Sigmoid colon (tissue), 7 donors: ENCODE data around the gene MITD1. TPM values are rescaled to one million over a fixed set of nuclear protein-coding genes. Genes with fewer than 3 reads are reported as not detected.
"Not testable (repeated sequence)": the region's sequence is repeated elsewhere in the genome, so short reads cannot be mapped to it uniquely, and the experiment has no call there.

Experiments used
- DNase-seq: peaks from one replicate; pipeline ENCODE4 v3.0.0-alpha.2; 2019
- H3K27ac ChIP-seq, 4 donors: fragments of 200-600 bp; sonication (generic); one replicate each; pipeline ENCODE4 v1.5.1; 2016 to 2019; ENCODE audit warnings: mild to moderate bottlenecking in 1 of 4
- H3K27me3 ChIP-seq, 3 donors: fragments of 200-600 bp; sonication (generic); one replicate each; pipeline ENCODE4 v1.5.1; 2019; ENCODE audit warnings: mild to moderate bottlenecking in 1 of 3
- H3K36me3 ChIP-seq, 4 donors: fragments of 200-600 bp; sonication (generic); one replicate each; pipeline ENCODE4 v1.5.1; 2016 to 2019
- H3K4me1 ChIP-seq, 4 donors: fragments of 200-600 bp; sonication (generic); one replicate each; pipeline ENCODE4 v1.5.1; 2017 to 2019
- H3K4me3 ChIP-seq, 4 donors: fragments of 200-600 bp; sonication (generic); one replicate each; pipeline ENCODE4 v1.5.1; 2017 to 2019; ENCODE audit warnings: mild to moderate bottlenecking in 2 of 4, moderate library complexity in 1 of 4
- H3K9me3 ChIP-seq, 4 donors: fragments of 200-600 bp in 3 of 4; sonication (generic) in 3 of 4; one replicate each; pipeline versions ENCODE4 v1.5.1 to v1.6.1; 2013 to 2019
- EP300 ChIP-seq, 4 donors: sonication (generic); formaldehyde crosslinking; IDR thresholded peaks; one replicate each; pipeline ENCODE4 v1.6.1; 2017; ENCODE audit warnings: antibody characterized with exemption in 4 of 4
- POLR2A ChIP-seq, 2 donors: fragments of 450-650 bp; IDR thresholded peaks; one replicate each; pipeline ENCODE4 v1.6.1; 2016; ENCODE audit warnings: antibody characterized with exemption in 2 of 2, mild to moderate bottlenecking in 2 of 2, moderate library complexity in 2 of 2
- POLR2AphosphoS5 ChIP-seq, 4 donors: sonication (generic); formaldehyde crosslinking; IDR thresholded peaks; one replicate each; pipeline ENCODE4 v1.6.1; 2017; ENCODE audit warnings: antibody characterized with exemption in 4 of 4
- WGBS, 2 donors: extraction: QIAGEN DNeasy Blood & Tissue Kit; methylation state at CpG; one replicate each; pipeline ENCODE4 v1.1.7; 2013; 5-methylcytosine and 5-hydroxymethylcytosine counted together
- intact Hi-C: fragments of 100-400 bp; cut with DNase I; formaldehyde crosslinking; loops from one replicate; pipeline ENCODE4 v1.15.1; 2023
- polyA plus RNA-seq, 3 donors: library from polyadenylated mRNA; stranded (reverse); fragments of 200-250 nt; gene quantifications; one replicate each; pipeline ENCODE4 v1.2.3, GENCODE V29; 2013
- total RNA-seq, 4 donors: library from RNA; depleted of rRNA; stranded (reverse); fragments of >200 nt; gene quantifications; one replicate each; pipeline ENCODE4 v1.1.0, GENCODE V29; 2016
- TF ChIP-seq, protein P1 (sequence below), 4 experiments: fragments of 450-650 bp in 3 of 4; fragments of 200-600 bp in 1 of 4; IDR thresholded peaks; one replicate each; pipeline ENCODE4 v1.5.1; 2016 to 2019; ENCODE audit warnings: antibody characterized with exemption in 4 of 4, mild to moderate bottlenecking in 3 of 4, moderate library complexity in 2 of 4
- donor health status: healthy with polysubstance abuse.
- donor health status: Bipolar disorder and iron deficiency.
- donor health status: healthy.

The MITD1 gene
- total and polyA plus RNA-seq, 7 donors: 18.3 to 37.1 (median 26.0) TPM

DNA sequence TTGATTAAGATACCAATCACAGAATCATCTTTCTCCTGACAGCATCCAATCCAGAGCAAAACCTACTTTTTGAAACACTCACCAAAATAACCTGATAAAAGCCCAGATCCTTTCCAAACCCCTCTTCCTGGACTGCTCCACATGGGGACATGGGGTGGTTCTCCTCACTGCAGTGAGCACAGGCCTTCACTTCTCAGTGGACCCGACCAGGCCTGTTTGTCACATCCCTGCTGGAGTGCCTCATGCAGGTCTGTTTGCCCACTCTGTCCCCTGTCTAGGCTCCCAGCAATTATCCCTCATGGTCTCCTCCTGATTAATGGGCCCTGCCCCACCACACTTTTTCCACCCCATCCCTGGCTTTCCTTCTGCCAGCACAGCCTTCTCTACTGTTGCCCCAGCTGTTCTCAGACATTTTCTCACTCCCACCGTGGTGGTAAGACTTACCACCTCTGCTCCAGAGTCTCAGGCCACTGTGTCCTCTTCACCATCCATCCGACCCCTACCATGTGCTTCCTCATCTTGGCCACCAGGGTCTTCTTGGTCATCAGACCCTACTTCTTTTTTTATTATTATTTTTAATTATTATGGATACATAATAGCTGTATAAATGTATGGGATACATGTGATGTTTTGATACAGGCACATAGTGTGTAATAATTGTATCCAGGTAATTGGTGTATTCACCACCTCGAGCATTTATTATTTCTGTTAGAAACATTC lies 21.3 kb upstream of the MITD1 start:
- Histone ChIP-seq H3K9me3 (no peaks in the 10 kb centered on the region), H3K27ac (no peak overlapping the region), H3K4me3 (no peak overlapping the region), H3K36me3 (peaks cover 0 to 27% (median 3%) of the 10 kb centered on the region in 4 donors), H3K27me3 (no peaks in the 10 kb centered on the region), H3K4me1 (no peaks in the 10 kb centered on the region)
- intact Hi-C loops: no loop called here
- TF ChIP-seq POLR2A (IDR thresholded peaks at IDR 0.05) (no peak), EP300 (IDR thresholded peaks at IDR 0.05) (no peak), POLR2AphosphoS5 (IDR thresholded peaks at IDR 0.05) (no peak)
- TF ChIP-seq, protein P1, sequence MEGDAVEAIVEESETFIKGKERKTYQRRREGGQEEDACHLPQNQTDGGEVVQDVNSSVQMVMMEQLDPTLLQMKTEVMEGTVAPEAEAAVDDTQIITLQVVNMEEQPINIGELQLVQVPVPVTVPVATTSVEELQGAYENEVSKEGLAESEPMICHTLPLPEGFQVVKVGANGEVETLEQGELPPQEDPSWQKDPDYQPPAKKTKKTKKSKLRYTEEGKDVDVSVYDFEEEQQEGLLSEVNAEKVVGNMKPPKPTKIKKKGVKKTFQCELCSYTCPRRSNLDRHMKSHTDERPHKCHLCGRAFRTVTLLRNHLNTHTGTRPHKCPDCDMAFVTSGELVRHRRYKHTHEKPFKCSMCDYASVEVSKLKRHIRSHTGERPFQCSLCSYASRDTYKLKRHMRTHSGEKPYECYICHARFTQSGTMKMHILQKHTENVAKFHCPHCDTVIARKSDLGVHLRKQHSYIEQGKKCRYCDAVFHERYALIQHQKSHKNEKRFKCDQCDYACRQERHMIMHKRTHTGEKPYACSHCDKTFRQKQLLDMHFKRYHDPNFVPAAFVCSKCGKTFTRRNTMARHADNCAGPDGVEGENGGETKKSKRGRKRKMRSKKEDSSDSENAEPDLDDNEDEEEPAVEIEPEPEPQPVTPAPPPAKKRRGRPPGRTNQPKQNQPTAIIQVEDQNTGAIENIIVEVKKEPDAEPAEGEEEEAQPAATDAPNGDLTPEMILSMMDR (IDR thresholded peaks at IDR 0.05): no peak
- WGBS, 2 donors: 92 to 93% methylated on average over 4 of the region's 4 CpGs
- DNase-seq: no peak

DNA sequence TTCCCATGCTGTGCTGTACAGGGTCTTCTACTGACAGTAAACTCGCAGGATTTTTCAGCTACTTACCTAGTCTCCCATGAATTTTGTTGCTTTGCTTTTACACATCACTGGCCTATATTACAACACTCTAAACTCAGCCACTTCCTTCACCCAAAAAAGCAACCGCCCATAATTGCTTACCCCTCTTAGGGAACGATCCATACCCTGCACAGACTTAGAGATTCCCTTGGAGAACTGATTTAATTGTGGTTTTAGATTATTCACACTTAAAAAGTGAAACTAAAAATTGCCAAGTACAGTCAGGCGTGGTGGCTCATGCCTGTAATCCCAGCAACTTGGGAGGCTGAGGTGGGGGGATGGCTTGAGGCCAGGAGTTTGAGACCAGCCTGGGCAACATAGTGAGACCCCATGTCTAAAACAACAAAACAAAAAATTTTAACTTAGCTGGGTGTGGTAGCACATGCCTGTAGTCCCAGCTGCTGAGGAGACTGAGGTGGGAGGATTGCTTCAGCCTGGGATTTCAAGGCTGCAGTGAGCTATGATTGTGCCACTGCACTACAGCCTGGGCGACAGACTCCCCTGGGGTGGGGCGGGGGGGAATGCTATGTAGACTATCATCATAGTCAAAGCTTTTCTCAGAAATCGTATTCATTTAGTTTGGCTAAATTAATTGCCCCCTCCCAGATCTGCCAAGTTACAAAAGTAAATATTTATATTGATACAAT lies 19.4 kb upstream of the MITD1 start:
- Histone ChIP-seq H3K4me3 (no peak overlapping the region), H3K36me3 (peaks cover 0 to 46% (median 16%) of the 10 kb centered on the region in 4 donors), H3K27ac (no peak overlapping the region), H3K9me3 (no peaks in the 10 kb centered on the region), H3K4me1 (no peaks in the 10 kb centered on the region), H3K27me3 (no peaks in the 10 kb centered on the region)
- 86 to 91% methylated on average over 7 of the region's 7 CpGs for WGBS, 2 donors
- intact Hi-C loops: no loop called here
- TF ChIP-seq, protein P1 (IDR thresholded peaks at IDR 0.05): no peak
- TF ChIP-seq POLR2A (IDR thresholded peaks at IDR 0.05): no peak
- no peak for TF ChIP-seq EP300 (IDR thresholded peaks at IDR 0.05)
- no peak for TF ChIP-seq POLR2AphosphoS5 (IDR thresholded peaks at IDR 0.05)
- DNase-seq: no peak

DNA sequence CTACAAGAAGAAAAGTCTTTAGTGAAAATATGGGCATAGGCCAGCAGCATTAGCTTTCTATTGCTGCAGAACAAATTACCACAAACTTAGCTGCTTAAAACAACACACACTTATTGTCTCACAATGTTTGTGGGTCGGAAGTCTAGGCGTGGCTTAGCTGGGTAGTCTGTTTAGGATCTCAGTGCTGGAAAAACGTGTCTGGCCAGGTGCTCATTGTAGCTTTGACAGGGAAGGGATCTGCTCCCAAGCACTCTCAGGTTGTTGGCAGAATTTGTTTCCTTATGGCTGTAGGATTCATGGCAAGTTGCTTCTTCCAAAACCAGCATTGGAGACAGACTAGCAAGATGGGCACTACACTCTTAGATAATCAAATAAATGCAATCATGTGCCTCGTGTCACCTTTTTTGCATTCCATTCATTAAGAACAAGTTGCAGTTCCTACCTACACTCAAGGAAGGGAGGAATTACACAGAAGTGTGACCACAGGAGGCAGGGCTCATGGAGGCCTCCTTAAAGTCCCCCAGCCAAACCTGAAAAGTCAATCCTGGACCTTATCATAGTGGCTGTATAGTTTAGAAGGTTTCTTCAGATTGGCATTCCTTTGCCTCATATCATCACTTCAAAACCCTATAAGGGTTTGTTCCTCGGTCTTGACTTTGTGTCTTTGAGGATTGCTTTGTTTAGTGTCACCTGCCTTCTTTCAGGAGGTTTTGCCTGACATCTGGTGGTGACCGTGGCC lies 17.4 kb upstream of the MITD1 start:
- no peak overlapping the region for H3K27ac ChIP-seq
- peaks cover 0 to 60% (median 16%) of the 10 kb centered on the region in 4 donors for H3K36me3 ChIP-seq
- intact Hi-C loops: no loop called here
- H3K4me3 ChIP-seq: no peak overlapping the region
- H3K4me1 ChIP-seq: no peaks in the 10 kb centered on the region
- H3K27me3 ChIP-seq: no peaks in the 10 kb centered on the region
- WGBS, 2 donors: 47 to 74% methylated on average over 6 of the region's 6 CpGs
- no peaks in the 10 kb centered on the region for H3K9me3 ChIP-seq
- no peak for DNase-seq
- TF ChIP-seq, protein P1 (IDR thresholded peaks at IDR 0.05): no peak
- no peak for TF ChIP-seq POLR2A (IDR thresholded peaks at IDR 0.05)
- no peak for TF ChIP-seq POLR2AphosphoS5 (IDR thresholded peaks at IDR 0.05)
- TF ChIP-seq EP300 (IDR thresholded peaks at IDR 0.05): no peak

DNA sequence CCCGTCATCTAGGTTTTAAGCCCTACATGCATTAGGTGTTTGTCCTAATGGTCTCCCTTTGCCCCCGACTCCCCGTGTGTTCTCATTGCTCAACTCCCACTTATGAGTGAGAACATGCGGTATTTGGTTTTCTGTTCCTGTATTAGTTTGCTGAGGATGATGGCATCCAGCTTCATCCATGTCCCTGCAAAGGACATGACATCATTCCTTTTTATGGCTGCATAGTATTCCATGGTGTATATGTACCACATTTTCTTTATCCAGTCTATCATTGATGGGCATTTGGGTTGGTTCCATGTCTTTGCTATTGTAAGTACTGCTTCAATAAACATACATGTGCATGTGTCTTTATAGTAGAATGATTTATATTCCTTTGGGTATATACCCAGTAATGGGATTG lies 11.5 kb upstream of the MITD1 start:
- not testable (repeated sequence) for H3K4me1 ChIP-seq
- peaks cover 3 to 87% (median 24%) of the 10 kb centered on the region in 4 donors for H3K36me3 ChIP-seq

DNA sequence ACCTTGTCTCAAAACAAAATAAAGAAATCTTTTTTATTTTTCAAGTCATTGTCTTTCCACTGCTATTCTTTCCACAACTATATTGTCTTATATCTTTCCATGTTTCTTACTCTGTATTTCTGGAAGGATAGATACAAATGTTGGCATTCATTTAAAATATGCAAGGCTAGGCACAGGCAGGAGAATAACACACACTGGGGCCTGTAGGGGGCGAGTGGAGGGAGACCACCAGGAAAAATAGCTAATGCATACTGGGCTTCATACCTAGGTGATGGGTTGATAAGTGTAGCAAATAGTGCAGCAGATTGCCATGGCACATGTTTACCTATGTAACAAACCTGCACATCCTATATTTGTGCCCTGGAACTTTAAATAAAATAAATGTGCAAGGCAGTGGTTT lies 9.7 kb upstream of the MITD1 start:
- 93 to 96% methylated on average over 1 of the region's 1 CpG for WGBS, 2 donors
- no peak overlapping the region for H3K27ac ChIP-seq
- H3K4me3 ChIP-seq: no peak overlapping the region
- intact Hi-C loops: no loop called here
- no peaks in the 10 kb centered on the region for H3K27me3 ChIP-seq
- H3K4me1 ChIP-seq: no peaks in the 10 kb centered on the region
- H3K9me3 ChIP-seq: no peaks in the 10 kb centered on the region
- TF ChIP-seq POLR2A (IDR thresholded peaks at IDR 0.05) (no peak), EP300 (IDR thresholded peaks at IDR 0.05) (no peak)
- TF ChIP-seq, protein P1 (IDR thresholded peaks at IDR 0.05): no peak
- DNase-seq: no peak
- H3K36me3 ChIP-seq: peaks cover 3 to 75% (median 14%) of the 10 kb centered on the region in 4 donors

More for the DNA sequence above, 11.5 kb upstream of the MITD1 start:
- H3K27me3 ChIP-seq, DNase-seq, intact Hi-C loops, H3K9me3 ChIP-seq, H3K27ac ChIP-seq, H3K4me3 ChIP-seq: not testable (repeated sequence)
- WGBS, 2 donors: 97 to 98% methylated on average over 4 of the region's 4 CpGs
